Ishikawa (cell line): ENCODE results near the gene FSIP1.

ENCODE experiments used
- CEBPB ChIP-seq: IDR thresholded peaks from 2 replicates; pipeline ENCODE4 v1.6.1; 2012
- CREB1 ChIP-seq: IDR thresholded peaks from 2 replicates; pipeline ENCODE4 v1.6.1; 2012; ENCODE audit warnings: low read depth
- EGR1 ChIP-seq: IDR thresholded peaks from 2 replicates; pipeline ENCODE4 v1.6.1; 2012
- EP300 ChIP-seq: IDR thresholded peaks from 2 replicates; pipeline ENCODE4 v1.6.1; 2012; ENCODE audit warnings: borderline replicate concordance
- FOXM1 ChIP-seq: IDR thresholded peaks from 2 replicates; pipeline ENCODE4 v1.6.1; 2012; ENCODE audit warnings: low read depth, borderline replicate concordance
- MAX ChIP-seq: IDR thresholded peaks from 2 replicates; pipeline ENCODE4 v1.6.1; 2012
- NFIC ChIP-seq: IDR thresholded peaks from 2 replicates; pipeline ENCODE4 v1.6.1; 2012
- RAD21 ChIP-seq: IDR thresholded peaks from 2 replicates; pipeline ENCODE4 v1.6.1; 2012; ENCODE audit warnings: low read depth
- REST ChIP-seq: IDR thresholded peaks from 2 replicates; pipeline ENCODE4 v1.6.1; 2012; ENCODE audit warnings: low read depth, mild to moderate bottlenecking
- TAF1 ChIP-seq: IDR thresholded peaks from 2 replicates; pipeline ENCODE4 v1.6.1; 2012; ENCODE audit warnings: low read depth, mild to moderate bottlenecking
- TCF12 ChIP-seq: IDR thresholded peaks from 2 replicates; pipeline ENCODE4 v1.6.1; 2012; ENCODE audit warnings: low read depth
- TEAD4 ChIP-seq: IDR thresholded peaks from 2 replicates; pipeline ENCODE4 v1.6.1; 2012
- USF1 ChIP-seq: IDR thresholded peaks from 2 replicates; pipeline ENCODE4 v1.6.1; 2012
- YY1 ChIP-seq: IDR thresholded peaks from 2 replicates; pipeline ENCODE4 v1.6.1; 2012; ENCODE audit warnings: low read depth
- ZBTB7A ChIP-seq: IDR thresholded peaks from 2 replicates; pipeline ENCODE4 v1.6.1; 2012; ENCODE audit warnings: low read depth

FSIP1 gene

GRCh38 chr15:39553947-39554693 is 228.5 kb downstream of the FSIP1 start:
- TF ChIP-seq MAX (no peak), RAD21 (no peak), CREB1 (no peak), YY1 (no peak), CEBPB (no peak), TAF1 (no peak), EGR1 (no peak), ZBTB7A (no peak), FOXM1 (no peak), REST (no peak), EP300 (no peak), NFIC (0 out of 2 replicates have a peak, but pooled peaks have one; percentile 35), TCF12 (no peak), TEAD4 (no peak), USF1 (peak; percentile 27; the same call in 1 of the 2 replicates)

- TF ChIP-seq NFIC (no peak), YY1 (no peak), MAX (no peak), TEAD4 (no peak), EGR1 (no peak), RAD21 (no peak), REST (no peak), CREB1 (no peak), USF1 (no peak), TCF12 (no peak), FOXM1 (no peak), ZBTB7A (no peak), TAF1 (no peak), EP300 (no peak), CEBPB (no peak)
These were observed 230.1 kb downstream of the FSIP1 start for GRCh38 chr15:39552556-39552955.

- TF ChIP-seq NFIC (no peak), TCF12 (no peak), USF1 (no peak), ZBTB7A (no peak), MAX (no peak), RAD21 (no peak), YY1 (no peak), TAF1 (no peak), REST (no peak), CEBPB (no peak), FOXM1 (no peak), CREB1 (no peak), TEAD4 (no peak), EP300 (no peak)
These were observed 231.2 kb downstream of the FSIP1 start for GRCh38 chr15:39551476-39551875.
